GM12872 (cell line): ENCODE results near the gene NAA35.

ENCODE experiments used
- CTCF ChIP-seq: IDR thresholded peaks from 3 replicates; pipeline ENCODE4 v1.5.1; 2011; ENCODE audit warnings: low read depth, mild to moderate bottlenecking, low read length, moderate library complexity; ENCODE audit not compliant: insufficient read depth

NAA35 gene

DNA sequence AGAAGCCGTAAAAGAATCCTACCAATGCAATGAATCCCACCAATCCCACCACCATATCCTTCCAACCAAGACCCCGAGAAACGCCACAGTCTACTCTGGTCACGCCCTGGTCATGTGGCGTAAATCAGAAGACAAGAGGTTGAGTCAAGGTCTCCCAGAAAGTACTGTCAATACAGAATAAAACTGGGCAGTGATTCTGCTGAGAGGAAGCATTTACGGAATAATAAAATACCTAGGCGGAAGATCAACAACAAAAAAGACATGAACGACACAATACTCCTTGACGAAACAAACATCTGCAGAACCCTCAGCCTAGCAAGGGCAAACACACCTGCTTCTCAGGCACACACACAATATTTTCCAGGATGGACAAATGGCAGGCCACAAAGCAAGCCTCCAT, 95.6 kb downstream of the NAA35 start:
- no peak for TF ChIP-seq CTCF

DNA sequence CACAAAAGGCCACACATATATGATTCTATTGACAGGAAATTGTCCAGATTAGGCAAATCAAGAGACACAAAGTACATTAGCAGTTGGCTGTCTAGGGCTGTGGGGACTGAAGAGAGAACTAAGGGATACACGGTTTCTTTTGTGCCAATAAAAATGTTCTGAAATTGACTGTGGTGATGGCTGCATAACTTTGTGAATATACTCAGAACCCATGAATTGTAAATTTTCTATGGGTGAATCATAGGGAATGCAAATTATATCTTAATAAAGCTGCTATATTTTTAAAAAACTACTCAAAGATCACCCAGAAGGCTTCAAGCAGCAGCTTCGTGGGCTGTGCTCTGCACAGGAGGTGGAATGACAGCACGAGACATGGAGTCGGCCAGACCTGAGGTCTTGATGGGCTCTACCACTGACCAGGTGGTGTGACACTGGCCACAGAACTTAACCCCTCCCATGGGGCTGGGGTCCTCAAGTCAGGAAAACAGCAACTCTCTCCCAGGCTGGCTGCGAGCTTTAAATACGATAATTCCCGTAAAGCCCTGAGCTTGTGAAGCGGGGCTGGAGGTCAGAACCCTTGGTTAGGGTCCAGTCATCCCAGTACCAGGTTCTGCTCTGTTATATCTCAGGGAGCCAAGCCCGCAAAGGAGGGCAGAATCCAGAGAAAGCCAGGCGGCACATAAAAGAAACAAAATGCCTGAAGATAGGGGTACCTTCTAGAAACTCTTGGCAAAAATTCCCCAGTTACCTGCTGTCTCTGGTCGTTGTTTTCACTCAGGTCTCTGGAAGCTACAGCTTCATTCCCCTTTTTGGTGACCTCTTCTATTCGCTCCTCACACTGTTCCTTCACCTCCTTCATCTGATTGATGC, 99.3 kb downstream of the NAA35 start:
- TF ChIP-seq CTCF = no peak

GRCh38 chr9:86040861-86041155, 99.9 kb downstream of the NAA35 start:
- no peak for TF ChIP-seq CTCF

- no peak for TF ChIP-seq CTCF
Observed at GRCh38 chr9:86041311-86041741, 100.4 kb downstream of the NAA35 start.

DNA sequence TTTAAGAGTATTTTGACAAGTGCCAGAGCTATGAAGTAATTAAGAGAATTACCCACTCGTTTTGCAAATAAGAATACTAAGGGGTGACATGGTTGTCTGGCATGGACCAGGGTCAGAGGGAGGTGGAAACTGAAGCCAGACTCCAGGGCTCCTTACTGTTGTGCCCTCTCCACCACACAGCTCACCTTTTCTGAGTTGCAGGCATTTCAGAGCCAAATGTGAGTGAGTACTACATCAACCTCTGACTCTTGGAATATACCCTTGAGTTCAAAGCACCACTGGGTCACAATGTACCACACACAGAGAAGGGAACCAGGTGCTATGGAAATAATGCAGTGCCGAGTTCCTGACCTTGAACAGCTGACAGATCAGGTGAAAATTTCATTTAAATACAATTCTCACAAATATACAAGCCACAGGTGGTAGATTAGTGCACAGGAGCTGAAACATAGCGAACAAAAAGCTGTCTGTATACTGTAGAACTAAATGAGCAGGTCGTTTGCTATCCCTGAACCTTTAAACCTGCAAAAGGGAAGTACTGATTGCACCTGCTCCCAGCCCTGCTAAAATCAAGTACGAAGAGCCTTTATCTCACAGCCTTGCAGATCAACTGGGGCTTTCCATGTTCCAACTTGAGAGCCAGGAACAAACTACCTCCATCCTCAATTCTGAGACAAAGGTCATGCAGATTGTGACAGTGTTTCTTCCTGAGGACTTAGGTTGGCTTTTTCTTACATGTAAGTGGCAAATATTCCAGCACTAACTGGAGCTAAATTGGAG, 101.4 kb downstream of the NAA35 start:
- TF ChIP-seq CTCF = no peak

DNA sequence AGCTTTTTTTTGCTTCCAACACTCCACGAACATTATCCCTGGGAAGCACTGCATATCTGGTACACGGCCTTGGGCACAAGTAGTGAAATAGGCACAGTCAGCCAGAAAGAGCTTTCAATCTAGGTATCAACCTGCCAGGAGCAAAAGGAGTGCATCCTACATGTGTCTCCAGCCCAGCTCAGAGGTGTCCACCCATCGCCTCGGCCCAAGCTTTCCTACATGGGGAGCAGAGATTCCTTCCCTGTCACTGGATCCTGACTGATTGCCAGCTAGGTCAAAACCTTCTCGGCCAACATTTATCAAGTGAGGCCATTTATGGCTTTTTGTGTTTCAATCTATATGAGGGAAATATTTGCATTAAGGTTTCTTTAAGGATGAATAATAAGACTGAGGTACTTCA, 102.6 kb downstream of the NAA35 start:
- no peak for TF ChIP-seq CTCF

GRCh38 chr9:86043999-86044398, 103.1 kb downstream of the NAA35 start:
- no peak for TF ChIP-seq CTCF
